ENCODE measurements around the gene ADGRL2. TPM values are rescaled to one million over a fixed set of nuclear protein-coding genes. Genes with fewer than 3 reads are reported as not detected.

The ADGRL2 gene
- total and polyA plus RNA-seq, 2 donors (not counting 3 experiments of a cell fraction or from before 2014, with no cell fraction given): 32.7 to 46.1 TPM

GRCh38 chr1:82032068-82032467, 231.3 kb downstream of the ADGRL2 start:
- FAIRE-seq (no peak), DNase-seq (ENCODE audit: low read depth, low spot score) (no peak)
- H3K9me3 ChIP-seq (replicated peaks; ENCODE audit: control insufficient read depth, insufficient read depth, low read length): no peaks in the 10 kb centered on the region
- intact Hi-C loops (cut with micrococcal nuclease) (no loop called here), dilution Hi-C loops (cut with MboI; ENCODE audit: extremely low pct_ligation_motif_present, low sequenced_read_pairs) (no loop called here)
- ChIA-PET POLR2A (no interaction called here), CTCF (no interaction called here)
- H3K9me1 ChIP-seq (replicated peaks; ENCODE audit: control insufficient read depth, extremely low read depth, insufficient read depth, low read length): no peaks in the 10 kb centered on the region
- no peaks in the 10 kb centered on the region for H3K36me3 ChIP-seq (ENCODE audit: control insufficient read depth in 2 of 2, extremely low read depth in 1 of 2, insufficient read depth in 2 of 2, low read length in 2 of 2)
- no peak overlapping the region for H3K27ac ChIP-seq (ENCODE audit: insufficient read depth, low read depth, low read length)
- BruUV-seq (replicated peaks): no TSS peak
- H3K27me3 ChIP-seq (ENCODE audit: control insufficient read depth in 2 of 2, insufficient read depth in 2 of 2, low read length in 2 of 2): no peaks in the 10 kb centered on the region
- no peak overlapping the region for H3K4me3 ChIP-seq (replicated peaks in 1 of 3; ENCODE audit: insufficient read depth in 1 of 3, low read depth in 1 of 3, low read length in 3 of 3)
- no peak overlapping the region for H2AFZ ChIP-seq (ENCODE audit: low read depth, low read length)
- no peak overlapping the region for H3K9ac ChIP-seq (replicated peaks; ENCODE audit: extremely low read depth, insufficient read depth, low read length)
- no peak overlapping the region for H3K4me2 ChIP-seq (ENCODE audit: insufficient read depth, low read length)
- no peaks in the 10 kb centered on the region for H3K79me2 ChIP-seq (ENCODE audit: control insufficient read depth, insufficient read depth, low read length)
- H3K4me1 ChIP-seq (ENCODE audit: control insufficient read depth, extremely low read depth, insufficient read depth, low read length): no peaks in the 10 kb centered on the region
- TF ChIP-seq MYC (IDR thresholded peaks at IDR 0.05; ENCODE audit: low read depth, low read length): no peak
- no peak for TF ChIP-seq FOS (IDR thresholded peaks at IDR 0.05; ENCODE audit: borderline replicate concordance, insufficient read depth, low read length)
- no peak for TF ChIP-seq CTCF (IDR thresholded peaks at IDR 0.05; ENCODE audit: extremely low read depth in 1 of 2, insufficient read depth in 1 of 2, low read depth in 1 of 2, low read length in 2 of 2)
- TF ChIP-seq MAX (IDR thresholded peaks at IDR 0.05; ENCODE audit: insufficient read depth, insufficient read length): no peak
- no peak for TF ChIP-seq EZH2 (IDR thresholded peaks at IDR 0.05; ENCODE audit: borderline replicate concordance, low read depth, low read length, severe bottlenecking)
- TF ChIP-seq POLR2AphosphoS5 (IDR thresholded peaks at IDR 0.05; ENCODE audit: insufficient read depth, low read depth, low read length): no peak
- TF ChIP-seq JUN (IDR thresholded peaks at IDR 0.05; ENCODE audit: borderline replicate concordance, insufficient read depth, insufficient read length, low read depth): no peak
- no peak for TF ChIP-seq GATA2 (IDR thresholded peaks at IDR 0.05; ENCODE audit: insufficient read depth, insufficient read length, low read depth, low read length)
- TF ChIP-seq POLR2A (IDR thresholded peaks at IDR 0.05; ENCODE audit: low read depth, low read length): no peak
- no peaks in the 10 kb centered on the region for H4K20me1 ChIP-seq (replicated peaks; ENCODE audit: control insufficient read depth, extremely low read depth, insufficient read depth, low read length)
